GM18951 (cell line): Measurements from ENCODE around the gene TECTB.

ENCODE experiments used
- POLR2A ChIP-seq: IDR thresholded peaks from 4 replicates; pipeline ENCODE4 v1.6.1; 2011; ENCODE audit warnings: mild to moderate bottlenecking; ENCODE audit not compliant: insufficient read length, insufficient read depth; ENCODE audit errors: extremely low read depth
- in situ Hi-C: fragments of 300-500 bp; cut with MboI; formaldehyde crosslinking; loops from one replicate; pipeline ENCODE4 v1.12.0; 2022; ENCODE audit warnings: low sequenced_read_pairs, mixed read lengths, inconsistent platforms; ENCODE audit not compliant: unreplicated experiment

Gene TECTB

GRCh38 chr10:112258407-112258806 is 24.8 kb upstream of the TECTB start:
- in situ Hi-C loops, result no loop called here

GRCh38 chr10:112259688-112260087 is 23.5 kb upstream of the TECTB start:
- no peak for TF ChIP-seq POLR2A
- in situ Hi-C loops, result no loop called here

More at GRCh38 chr10:112258407-112258806, 24.8 kb upstream of the TECTB start:
- TF ChIP-seq POLR2A, result no peak

- in situ Hi-C loops, result no loop called here
- TF ChIP-seq POLR2A, result no peak
These were observed 22.4 kb upstream of the TECTB start for GRCh38 chr10:112260831-112261230.

GRCh38 chr10:112261281-112261822 is 21.8 kb upstream of the TECTB start:
- no peak for TF ChIP-seq POLR2A
- in situ Hi-C loops, result no loop called here

GRCh38 chr10:112262546-112262945 is 20.7 kb upstream of the TECTB start:
- in situ Hi-C loops, result no loop called here
- TF ChIP-seq POLR2A, result no peak

GRCh38 chr10:112265745-112266144 is 17.5 kb upstream of the TECTB start:
- in situ Hi-C loops, result no loop called here
- no peak for TF ChIP-seq POLR2A

- in situ Hi-C loops, result no loop called here
- TF ChIP-seq POLR2A, result no peak
These were observed 13.9 kb upstream of the TECTB start for GRCh38 chr10:112269266-112269665.

GRCh38 chr10:112271982-112272381 is 11.2 kb upstream of the TECTB start:
- no peak for TF ChIP-seq POLR2A
- in situ Hi-C loops, result no loop called here

GRCh38 chr10:112274831-112275230 is 8.4 kb upstream of the TECTB start:
- in situ Hi-C loops, result no loop called here
- no peak for TF ChIP-seq POLR2A

- in situ Hi-C loops, result no loop called here
- TF ChIP-seq POLR2A, result no peak
These were observed 7.5 kb upstream of the TECTB start for GRCh38 chr10:112275512-112276245.

GRCh38 chr10:112278871-112279270 is 4.3 kb upstream of the TECTB start:
- in situ Hi-C loops, result no loop called here
- TF ChIP-seq POLR2A, result no peak

- no peak for TF ChIP-seq POLR2A
- in situ Hi-C loops, result no loop called here
These were observed 3.8 kb upstream of the TECTB start for GRCh38 chr10:112279433-112279832.

GRCh38 chr10:112280205-112280921 is 2.8 kb upstream of the TECTB start:
- in situ Hi-C loops, result no loop called here
- no peak for TF ChIP-seq POLR2A

GRCh38 chr10:112282086-112282485 is 1.1 kb upstream of the TECTB start:
- TF ChIP-seq POLR2A, result no peak

More at GRCh38 chr10:112282086-112282485, 1.1 kb upstream of the TECTB start:
- in situ Hi-C loops, result no loop called here
